ENCODE data around the gene IQSEC3. TPM values are rescaled to one million over a fixed set of nuclear protein-coding genes. Genes with fewer than 3 reads are reported as not detected.

IQSEC3 gene
- total and polyA plus RNA-seq, 10 of the 15 experiments (the other 5 are each of a cell fraction or from before 2014, with no cell fraction given), result not detected

DNA sequence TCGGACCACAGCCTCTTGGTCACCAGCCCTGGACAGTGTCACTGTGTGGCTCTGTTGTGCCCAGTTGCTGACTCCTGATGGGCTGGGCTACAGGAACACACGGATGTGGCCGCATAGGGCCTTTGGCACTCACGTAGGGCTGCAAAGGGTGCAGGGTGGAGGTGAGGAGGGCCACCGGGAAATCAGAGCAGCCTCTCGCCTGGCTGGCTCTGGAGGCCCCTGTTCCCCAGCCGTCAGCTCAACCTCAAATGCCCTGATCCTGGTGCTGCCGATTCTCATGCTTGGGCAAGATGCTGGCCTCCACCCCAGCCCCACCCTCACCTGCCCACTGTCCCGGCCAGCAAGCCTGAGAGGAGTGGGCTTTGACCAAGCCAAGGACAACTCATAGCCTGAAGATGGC, 88.4 kb downstream of the IQSEC3 start:
- ChIA-PET CTCF (no interaction called here), RAD21 (ENCODE audit: unreplicated experiment) (no interaction called here), POLR2A (no interaction called here), SMC1A (ENCODE audit: uncharacterized antibody, unreplicated experiment) (no interaction called here)
- no peaks in the 10 kb centered on the region for H3K9me3 ChIP-seq (replicated peaks; ENCODE audit: control insufficient read depth, insufficient read depth, low read length)
- no peak overlapping the region for H3K9ac ChIP-seq (ENCODE audit: control insufficient read depth, insufficient read depth, low read length)
- WGBS (ENCODE audit: insufficient coverage, insufficient replicate concordance, low lambda C conversion rate, missing lambda C conversion rate), result 26% methylated on average over 8 of the region's 9 CpGs
- no peaks in the 10 kb centered on the region for H3K36me3 ChIP-seq (ENCODE audit: control insufficient read depth in 2 of 2, insufficient read depth in 2 of 2, low read length in 1 of 2)
- H3K27ac ChIP-seq (ENCODE audit: control insufficient read depth, insufficient read depth), result no peak overlapping the region
- H3K79me2 ChIP-seq (ENCODE audit: control insufficient read depth, insufficient read depth, low read length), result no peaks in the 10 kb centered on the region
- intact Hi-C loops (cut with micrococcal nuclease; ENCODE audit: unreplicated experiment), result no loop called here
- DNase-seq (ENCODE audit: low read depth, low spot score) (no peak), ATAC-seq (no peak), FAIRE-seq (no peak)
- in situ Hi-C loops (cut with MboI), result no loop called here
- no peaks in the 10 kb centered on the region for H3K4me1 ChIP-seq (ENCODE audit: control insufficient read depth, insufficient read depth, low read length)
- no peak overlapping the region for H3K4me3 ChIP-seq
- BruUV-seq (replicated peaks), result no TSS peak
- no peaks in the 10 kb centered on the region; a peak in 1 of 4 replicates for H3K27me3 ChIP-seq (replicated peaks in 1 of 2; ENCODE audit: control insufficient read depth in 2 of 2, insufficient read depth in 2 of 2, low read length in 1 of 2)
- no peak overlapping the region for H3K4me2 ChIP-seq (ENCODE audit: control insufficient read depth, insufficient read depth)
- no peak for TF ChIP-seq LARP7 (IDR thresholded peaks at IDR 0.05)
- no peak for TF ChIP-seq SRF (IDR thresholded peaks at IDR 0.05; ENCODE audit: low read depth in 2 of 2, low read length in 2 of 2)
- TF ChIP-seq ZNF217 (IDR thresholded peaks at IDR 0.05), result no peak
- TF ChIP-seq GABPA (IDR thresholded peaks at IDR 0.05; ENCODE audit: low read depth), result no peak
- no peak for TF ChIP-seq RB1 (IDR thresholded peaks at IDR 0.05; ENCODE audit: borderline replicate concordance)
- TF ChIP-seq CTCF (IDR thresholded peaks at IDR 0.05 in 2 of 3, conservative IDR thresholded peaks at IDR 0.05 in 1 of 3; ENCODE audit: control insufficient read depth in 2 of 3, extremely low read depth in 1 of 3, insufficient read depth in 1 of 3, low read depth in 3 of 3, low read length in 3 of 3), result no peak
- no peaks in the 10 kb centered on the region for H4K20me1 ChIP-seq (ENCODE audit: control insufficient read depth, insufficient read depth)
- no peak overlapping the region for H2AFZ ChIP-seq (ENCODE audit: control insufficient read depth, low read depth, low read length)

GRCh38 chr12:155646-156045, 89.1 kb downstream of the IQSEC3 start:
- no peak for ATAC-seq
- ChIA-PET CTCF (no interaction called here), POLR2A (no interaction called here), SMC1A (ENCODE audit: uncharacterized antibody, unreplicated experiment) (no interaction called here), RAD21 (ENCODE audit: unreplicated experiment) (no interaction called here)
- Histone ChIP-seq H3K4me1 (ENCODE audit: control insufficient read depth, insufficient read depth, low read length) (no peaks in the 10 kb centered on the region), H3K4me3 (no peak overlapping the region), H3K79me2 (ENCODE audit: control insufficient read depth, insufficient read depth, low read length) (no peaks in the 10 kb centered on the region), H3K4me2 (ENCODE audit: control insufficient read depth, insufficient read depth) (no peak overlapping the region), H3K9me3 (replicated peaks; ENCODE audit: control insufficient read depth, insufficient read depth, low read length) (no peaks in the 10 kb centered on the region), H3K9ac (ENCODE audit: control insufficient read depth, insufficient read depth, low read length) (no peak overlapping the region), H4K20me1 (ENCODE audit: control insufficient read depth, insufficient read depth) (no peaks in the 10 kb centered on the region), H2AFZ (ENCODE audit: control insufficient read depth, low read depth, low read length) (no peak overlapping the region), H3K27ac (ENCODE audit: control insufficient read depth, insufficient read depth) (no peak overlapping the region), H3K36me3 (ENCODE audit: control insufficient read depth in 2 of 2, insufficient read depth in 2 of 2, low read length in 1 of 2) (no peaks in the 10 kb centered on the region), H3K27me3 (replicated peaks in 1 of 2; ENCODE audit: control insufficient read depth in 2 of 2, insufficient read depth in 2 of 2, low read length in 1 of 2) (no peaks in the 10 kb centered on the region; a peak in 1 of 4 replicates)
- no peak for TF ChIP-seq CHD2 (IDR thresholded peaks at IDR 0.05; ENCODE audit: borderline replicate concordance, low read depth, low read length)
- TF ChIP-seq NR2C1 (IDR thresholded peaks at IDR 0.05), result no peak
- no peak for TF ChIP-seq TBL1XR1 (IDR thresholded peaks at IDR 0.05; ENCODE audit: low read depth, low read length)
- WGBS (ENCODE audit: insufficient coverage, insufficient replicate concordance, low lambda C conversion rate, missing lambda C conversion rate), result 37% methylated on average over 8 of the region's 8 CpGs
- in situ Hi-C loops (cut with MboI), result no loop called here
- intact Hi-C loops (cut with micrococcal nuclease; ENCODE audit: unreplicated experiment), result no loop called here
- no TSS peak for BruUV-seq (replicated peaks)
- FAIRE-seq, result no peak
- DNase-seq (ENCODE audit: low read depth, low spot score), result no peak
